Fibroblast of lung (primary cell): ENCODE measurements around the gene CTSA. TPM values are rescaled to one million over a fixed set of nuclear protein-coding genes. Genes with fewer than 3 reads are reported as not detected.

ENCODE experiments used
- DNase-seq, 2 donors: peaks; one replicate each; pipeline versions ENCODE4 v3.0.0 to v3.0.0-alpha.2; 2010; ENCODE audit warnings: low read depth in 2 of 2
- H2AFZ ChIP-seq: 2 replicates; pipeline ENCODE4 v1.5.1; 2012; ENCODE audit warnings: low read length, control low read depth, inconsistent platforms
- H3K27ac ChIP-seq: 2 replicates; pipeline ENCODE4 v1.5.1; 2011; ENCODE audit warnings: low read length, control low read depth; ENCODE audit not compliant: insufficient read depth
- H3K27me3 ChIP-seq: 2 replicates; pipeline ENCODE4 v1.5.1; 2011; ENCODE audit warnings: mild to moderate bottlenecking, low read length; ENCODE audit not compliant: control insufficient read depth, insufficient read depth
- H3K36me3 ChIP-seq: 2 replicates; pipeline ENCODE4 v1.5.1; 2011; ENCODE audit warnings: low read length; ENCODE audit not compliant: control insufficient read depth, insufficient read depth
- H3K4me1 ChIP-seq: 2 replicates; pipeline ENCODE4 v1.5.1; 2011; ENCODE audit warnings: low read length; ENCODE audit not compliant: control insufficient read depth, insufficient read depth; ENCODE audit errors: extremely low read depth
- H3K4me2 ChIP-seq: 2 replicates; pipeline ENCODE4 v1.5.1; 2011; ENCODE audit warnings: low read length, control low read depth; ENCODE audit not compliant: insufficient read depth; ENCODE audit errors: extremely low read depth
- H3K4me3 ChIP-seq, 4 experiments: fragments of 200-600 bp in 1 of 4; sonication (generic) in 1 of 4; replicated peaks in 1 of 4; 2 replicates each; pipeline ENCODE4 v1.5.1; 2011 to 2016; ENCODE audit warnings: low read length in 4 of 4, low read depth in 3 of 4, mild to moderate bottlenecking in 3 of 4, control low read depth in 2 of 4, inconsistent platforms in 1 of 4, mixed read lengths in 1 of 4; ENCODE audit not compliant: insufficient read depth in 1 of 4; ENCODE audit errors: control extremely low read depth in 1 of 4
- H3K79me2 ChIP-seq: 2 replicates; pipeline ENCODE4 v1.5.1; 2012; ENCODE audit warnings: mild to moderate bottlenecking, low read length, inconsistent platforms; ENCODE audit not compliant: control insufficient read depth, insufficient read depth
- H3K9ac ChIP-seq: 2 replicates; pipeline ENCODE4 v1.5.1; 2011; ENCODE audit warnings: mild to moderate bottlenecking, low read length, control low read depth; ENCODE audit not compliant: insufficient read depth
- H3K9me3 ChIP-seq: 2 replicates; pipeline ENCODE4 v1.5.1; 2012; ENCODE audit warnings: low read depth, low read length; ENCODE audit not compliant: control insufficient read depth, insufficient read depth
- H4K20me1 ChIP-seq: 2 replicates; pipeline ENCODE4 v1.5.1; 2011; ENCODE audit warnings: low read length; ENCODE audit not compliant: control insufficient read depth, insufficient read depth; ENCODE audit errors: extremely low read depth
- EZH2 ChIP-seq: IDR thresholded peaks from 2 replicates; pipeline ENCODE4 v1.5.1; 2012; ENCODE audit warnings: low read length, control low read depth, mild to moderate bottlenecking; ENCODE audit errors: missing control alignments
- polyA plus RNA-seq, 2 donors: library from polyadenylated mRNA; depleted of rRNA in 1 of 2; stranded (reverse) in 1 of 2; unstranded in 1 of 2; fragments of >200 nt; gene quantifications; 2 replicates each; pipeline ENCODE4 v1.2.1, GENCODE V29; 2011 to 2012; ENCODE audit warnings: missing spikeins in 1 of 2
- total RNA-seq: library from RNA; depleted of rRNA; stranded (reverse); fragments of >200 nt; gene quantifications from 2 replicates; pipeline ENCODE4 v1.2.1, GENCODE V29; 2014
- TF ChIP-seq, protein P1 (sequence below), 2 donors: IDR thresholded peaks in 1 of 2; conservative IDR thresholded peaks in 1 of 2; 1 replicate in 1 of 2; 2 replicates in 1 of 2; pipeline ENCODE4 v1.5.1; 2011 to 2012; ENCODE audit warnings: low read length in 2 of 2, control low read depth in 1 of 2, inconsistent platforms in 1 of 2, low read depth in 1 of 2, mild to moderate bottlenecking in 1 of 2

CTSA gene
- total and polyA plus RNA-seq, 2 donors (not counting 1 experiment from before 2014, with no cell fraction given): 116 to 364 TPM

GRCh38 chr20:45911486-45912343 is 20.6 kb downstream of the CTSA start, which contains the start of gene PLTP:
PLTP (minus strand) TSS chr20:45912155; CDS start chr20:45911452, 703 bp downstream.
- Histone ChIP-seq H2AFZ (peak within 1 kb of the TSS; percentile 65), H3K36me3 (no peaks in the 10 kb centered on the region), H3K27ac (peak within 1 kb of the TSS; percentile 76), H3K9me3 (no peaks in the 10 kb centered on the region), H3K4me1 (peaks cover 14% of the 10 kb centered on the region), H4K20me1 (no peaks in the 10 kb centered on the region), H3K4me3 (peak within 1 kb of the TSS; percentile 18 to 90 (median 53)), H3K27me3 (no peaks in the 10 kb centered on the region), H3K79me2 (no peaks in the 10 kb centered on the region), H3K4me2 (peak within 1 kb of the TSS; percentile 89), H3K9ac (peak within 1 kb of the TSS; percentile 65)
- peak; percentile 77 to 81 for DNase-seq
- TF ChIP-seq, protein P1, sequence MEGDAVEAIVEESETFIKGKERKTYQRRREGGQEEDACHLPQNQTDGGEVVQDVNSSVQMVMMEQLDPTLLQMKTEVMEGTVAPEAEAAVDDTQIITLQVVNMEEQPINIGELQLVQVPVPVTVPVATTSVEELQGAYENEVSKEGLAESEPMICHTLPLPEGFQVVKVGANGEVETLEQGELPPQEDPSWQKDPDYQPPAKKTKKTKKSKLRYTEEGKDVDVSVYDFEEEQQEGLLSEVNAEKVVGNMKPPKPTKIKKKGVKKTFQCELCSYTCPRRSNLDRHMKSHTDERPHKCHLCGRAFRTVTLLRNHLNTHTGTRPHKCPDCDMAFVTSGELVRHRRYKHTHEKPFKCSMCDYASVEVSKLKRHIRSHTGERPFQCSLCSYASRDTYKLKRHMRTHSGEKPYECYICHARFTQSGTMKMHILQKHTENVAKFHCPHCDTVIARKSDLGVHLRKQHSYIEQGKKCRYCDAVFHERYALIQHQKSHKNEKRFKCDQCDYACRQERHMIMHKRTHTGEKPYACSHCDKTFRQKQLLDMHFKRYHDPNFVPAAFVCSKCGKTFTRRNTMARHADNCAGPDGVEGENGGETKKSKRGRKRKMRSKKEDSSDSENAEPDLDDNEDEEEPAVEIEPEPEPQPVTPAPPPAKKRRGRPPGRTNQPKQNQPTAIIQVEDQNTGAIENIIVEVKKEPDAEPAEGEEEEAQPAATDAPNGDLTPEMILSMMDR (conservative IDR thresholded peaks at IDR 0.05 in 1 of 2, IDR thresholded peaks at IDR 0.05 in 1 of 2; ENCODE audit: low read depth in 1 of 2, low read length in 2 of 2): no peak
- TF ChIP-seq EZH2: no peak

GRCh38 chr20:45912344-45912682 is 21.2 kb downstream of the CTSA start:
- H3K9ac ChIP-seq: peak overlapping the region; percentile 65
- peaks cover 14% of the 10 kb centered on the region for H3K4me1 ChIP-seq
- no peaks in the 10 kb centered on the region for H3K9me3 ChIP-seq
- H4K20me1 ChIP-seq: no peaks in the 10 kb centered on the region
- H3K4me3 ChIP-seq: peak overlapping the region in 2 of 4 experiments; percentile 37 to 72
- H2AFZ ChIP-seq: peak overlapping the region; percentile 65
- TF ChIP-seq, protein P1 (conservative IDR thresholded peaks at IDR 0.05 in 1 of 2, IDR thresholded peaks at IDR 0.05 in 1 of 2; ENCODE audit: low read depth in 1 of 2, low read length in 2 of 2): no peak
- TF ChIP-seq EZH2: no peak
- H3K36me3 ChIP-seq: no peaks in the 10 kb centered on the region
- H3K79me2 ChIP-seq: no peaks in the 10 kb centered on the region
- no peak for DNase-seq
- H3K27me3 ChIP-seq: no peaks in the 10 kb centered on the region
- H3K4me2 ChIP-seq: peak overlapping the region; percentile 89
- no peak overlapping the region for H3K27ac ChIP-seq

DNA sequence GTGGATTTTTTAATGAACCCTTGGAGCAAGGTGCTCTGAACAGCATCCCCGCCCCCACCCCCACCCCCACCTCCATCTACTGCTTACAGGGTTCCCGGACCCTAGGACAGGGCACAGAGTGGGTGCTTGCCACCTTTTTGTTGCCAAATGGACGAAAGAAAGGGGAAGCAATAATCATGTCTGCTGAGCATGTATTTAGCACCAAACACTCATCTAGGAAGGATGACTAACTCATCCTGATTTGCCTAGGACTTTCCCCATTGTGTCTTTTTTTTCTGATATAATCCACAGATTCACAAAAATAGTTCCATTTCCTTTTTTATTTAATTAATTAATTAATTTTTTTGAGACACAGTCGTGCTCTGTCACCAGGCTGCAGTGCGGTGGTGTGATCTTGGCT is 22.0 kb downstream of the CTSA start:
- Histone ChIP-seq H3K9ac (no peak overlapping the region), H3K4me3 (no peak overlapping the region), H3K36me3 (no peaks in the 10 kb centered on the region), H3K4me2 (no peak overlapping the region), H4K20me1 (no peaks in the 10 kb centered on the region), H3K79me2 (no peaks in the 10 kb centered on the region), H3K27me3 (no peaks in the 10 kb centered on the region), H2AFZ (no peak overlapping the region), H3K9me3 (no peaks in the 10 kb centered on the region), H3K27ac (no peak overlapping the region), H3K4me1 (peaks cover 19% of the 10 kb centered on the region)
- TF ChIP-seq, protein P1 (conservative IDR thresholded peaks at IDR 0.05 in 1 of 2, IDR thresholded peaks at IDR 0.05 in 1 of 2; ENCODE audit: low read depth in 1 of 2, low read length in 2 of 2): no peak
- TF ChIP-seq EZH2: no peak
- no peak for DNase-seq
